NCI-H2196 (cell line): Measurements from ENCODE around the gene PAX5.
A peak's percentile ranks its signal among the peaks of the same experiment; 100 is the strongest.

ENCODE experiments used
- DNase-seq: peaks from one replicate; lab custom pipeline; 2025; ENCODE audit not compliant: unreplicated experiment; lab: John Stamatoyannopoulos, UW

The PAX5 gene

GRCh38 chr9:37037503-37038301, 3.6 kb upstream of the PAX5 start:
- DNase-seq, result no peak

- DNase-seq, result peak; percentile 44
These were observed 2.9 kb upstream of the PAX5 start for GRCh38 chr9:37036776-37037502.

GRCh38 chr9:37036371-37036775, 2.3 kb upstream of the PAX5 start:
- DNase-seq, result no peak

GRCh38 chr9:37035648-37036370, 1.7 kb upstream of the PAX5 start:
- peak; percentile 40 for DNase-seq

GRCh38 chr9:37034938-37035647, 1.0 kb upstream of the PAX5 start:
- peak; percentile 40 for DNase-seq

- DNase-seq, result peak; percentile 45
These were observed 353 bp upstream of the PAX5 start for GRCh38 chr9:37034305-37034937.

- no peak for DNase-seq
These were observed 927 bp downstream of the PAX5 start for GRCh38 chr9:37033141-37033540.

- DNase-seq, result no peak
These were observed 1.4 kb downstream of the PAX5 start for GRCh38 chr9:37032713-37033112.

- DNase-seq, result no peak
These were observed 2.2 kb downstream of the PAX5 start for GRCh38 chr9:37031902-37032301.

GRCh38 chr9:37031081-37031480, 3.0 kb downstream of the PAX5 start:
- no peak for DNase-seq

GRCh38 chr9:37030611-37030939, 3.5 kb downstream of the PAX5 start:
- DNase-seq, result no peak

GRCh38 chr9:37029776-37030610, 4.1 kb downstream of the PAX5 start:
- no peak for DNase-seq

- no peak for DNase-seq
These were observed 4.7 kb downstream of the PAX5 start for GRCh38 chr9:37029304-37029775.

GRCh38 chr9:37028420-37029031, 5.5 kb downstream of the PAX5 start:
- DNase-seq, result no peak

- peak; percentile 97 for DNase-seq
These were observed 6.3 kb downstream of the PAX5 start for GRCh38 chr9:37027582-37028419.

- no peak for DNase-seq
These were observed 7.0 kb downstream of the PAX5 start for GRCh38 chr9:37026931-37027581.

- DNase-seq, result peak; percentile 25
These were observed 7.7 kb downstream of the PAX5 start for GRCh38 chr9:37026113-37026930.
